Measurements from ENCODE around the gene TAOK1.

GRCh38 chr17:29561554-29562517 is 171.7 kb downstream of the TAOK1 start:
- TF ChIP-seq GATA2 (IDR thresholded peaks at IDR 0.05; ENCODE audit: low read depth, low read length) (no peak), GATA3 (IDR thresholded peaks at IDR 0.05; ENCODE audit: low read depth, low read length) (no peak)

Measured in SH-SY5Y (cell line).